KBM-7 (cell line): ENCODE data around the gene KRT4.

ENCODE experiments used
- DNase-seq: peaks from one replicate; pipeline ENCODE4 v3.0.0-alpha.2; 2015
- in situ Hi-C: fragments of 300-500 bp; cut with MboI; formaldehyde crosslinking; loops from 2 replicates; pipeline ENCODE4 v1.14.3; 2020; ENCODE audit warnings: low sequenced_read_pairs, low pct_unique_long_range_greater_than_20kb, mixed read lengths

Gene KRT4

GRCh38 chr12:52782502-52782901 lies 31.4 kb downstream of the KRT4 start:
- in situ Hi-C loops: no loop called here
- no peak for DNase-seq

GRCh38 chr12:52781399-52782082 lies 32.4 kb downstream of the KRT4 start:
- in situ Hi-C loops: no loop called here
- DNase-seq: no peak

- in situ Hi-C loops: no loop called here
- DNase-seq: no peak
These were observed 34.0 kb downstream of the KRT4 start for GRCh38 chr12:52779914-52780313.

- in situ Hi-C loops: no loop called here
- DNase-seq: no peak
These were observed 35.1 kb downstream of the KRT4 start for GRCh38 chr12:52778833-52779232.

GRCh38 chr12:52777566-52777965 lies 36.4 kb downstream of the KRT4 start:
- no peak for DNase-seq
- in situ Hi-C loops: no loop called here

- in situ Hi-C loops: no loop called here
These were observed 37.0 kb downstream of the KRT4 start, which contains the start of gene KRT76 for GRCh38 chr12:52776913-52777395. Gene KRT76, minus strand, starts transcription at chr12:52777345. Its CDS starts 54 bp downstream, at chr12:52777291.

GRCh38 chr12:52776435-52776834 lies 37.5 kb downstream of the KRT4 start:
- in situ Hi-C loops: no loop called here
- DNase-seq: no peak

More at GRCh38 chr12:52776913-52777395, 37.0 kb downstream of the KRT4 start, which contains the start of gene KRT76:
- no peak for DNase-seq

- DNase-seq: no peak
- in situ Hi-C loops: no loop called here
These were observed 39.2 kb downstream of the KRT4 start for GRCh38 chr12:52774629-52775250.

- in situ Hi-C loops: no loop called here
- DNase-seq: no peak
These were observed 41.1 kb downstream of the KRT4 start for GRCh38 chr12:52772772-52773171.

GRCh38 chr12:52772188-52772587 lies 41.7 kb downstream of the KRT4 start:
- in situ Hi-C loops: no loop called here
- no peak for DNase-seq

- DNase-seq: no peak
- in situ Hi-C loops: no loop called here
These were observed 42.4 kb downstream of the KRT4 start for GRCh38 chr12:52771505-52771904.

- in situ Hi-C loops: no loop called here
- DNase-seq: no peak
These were observed 42.8 kb downstream of the KRT4 start for GRCh38 chr12:52771088-52771487.

- in situ Hi-C loops: no loop called here
- no peak for DNase-seq
These were observed 44.0 kb downstream of the KRT4 start for GRCh38 chr12:52769946-52770345.

- DNase-seq: no peak
- in situ Hi-C loops: no loop called here
These were observed 44.6 kb downstream of the KRT4 start for GRCh38 chr12:52769354-52769753.

- DNase-seq: no peak
- in situ Hi-C loops: no loop called here
These were observed 45.3 kb downstream of the KRT4 start for GRCh38 chr12:52768479-52769200.

- in situ Hi-C loops: no loop called here
- no peak for DNase-seq
These were observed 46.5 kb downstream of the KRT4 start for GRCh38 chr12:52767427-52767826.

GRCh38 chr12:52767020-52767379 lies 46.9 kb downstream of the KRT4 start:
- in situ Hi-C loops: no loop called here

GRCh38 chr12:52766351-52767019 lies 47.4 kb downstream of the KRT4 start:
- DNase-seq: no peak
- in situ Hi-C loops: no loop called here

More at GRCh38 chr12:52767020-52767379, 46.9 kb downstream of the KRT4 start:
- no peak for DNase-seq

- no peak for DNase-seq
- in situ Hi-C loops: no loop called here
These were observed 48.2 kb downstream of the KRT4 start for GRCh38 chr12:52765702-52766101.

- no peak for DNase-seq
- in situ Hi-C loops: no loop called here
These were observed 49.9 kb downstream of the KRT4 start for GRCh38 chr12:52763991-52764390.
